Measurements from ENCODE around the gene ZP2.

Gene ZP2

GRCh38 chr16:21218153-21218552 lies 6.8 kb upstream of the ZP2 start:
- Histone ChIP-seq H3K4me3 (ENCODE audit: low read depth in 1 of 5, low read length in 5 of 5) (no peak overlapping the region), H3K27me3 (ENCODE audit: control insufficient read depth in 5 of 5, insufficient read depth in 4 of 5, low read length in 5 of 5) (peaks cover 0 to 13% (median 5%) of the 10 kb centered on the region in 5 donors), H3K36me3 (ENCODE audit: control insufficient read depth in 5 of 5, insufficient read depth in 5 of 5, low read length in 5 of 5) (no peaks in the 10 kb centered on the region), H3K9ac (ENCODE audit: low read length in 5 of 5) (no peak overlapping the region), H3K27ac (ENCODE audit: low read depth, low read length) (no peak overlapping the region), H3K4me1 (ENCODE audit: control insufficient read depth in 5 of 5, insufficient read depth in 5 of 5, low read length in 5 of 5) (no peaks in the 10 kb centered on the region), H3K9me3 (ENCODE audit: control insufficient read depth in 5 of 5, low read length in 5 of 5) (no peaks in the 10 kb centered on the region)

DNA sequence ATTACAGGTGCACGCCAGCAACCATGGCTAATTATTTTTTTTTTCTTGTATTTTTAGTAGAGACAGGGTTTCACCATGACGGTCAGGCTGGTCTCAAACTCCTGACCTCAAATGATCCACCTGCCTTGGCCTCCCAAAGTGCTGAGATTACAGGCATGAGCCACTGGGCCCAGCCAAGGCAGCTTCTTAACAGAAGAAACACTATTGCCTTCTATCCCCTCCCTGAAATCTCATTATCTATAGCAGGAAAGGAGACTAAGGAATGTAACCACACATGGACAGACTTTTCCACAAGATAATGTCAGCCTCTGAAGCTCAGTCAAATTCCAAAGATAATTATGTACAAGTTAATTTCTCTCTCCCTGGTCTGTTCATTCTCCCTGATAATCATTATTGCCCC lies 5.7 kb upstream of the ZP2 start:
- Histone ChIP-seq H3K9me3 (ENCODE audit: control insufficient read depth in 5 of 5, low read length in 5 of 5) (no peaks in the 10 kb centered on the region), H3K4me1 (ENCODE audit: control insufficient read depth in 5 of 5, insufficient read depth in 5 of 5, low read length in 5 of 5) (no peaks in the 10 kb centered on the region), H3K9ac (ENCODE audit: low read length in 5 of 5) (no peak overlapping the region), H3K27ac (ENCODE audit: low read depth, low read length) (no peak overlapping the region), H3K27me3 (ENCODE audit: control insufficient read depth in 5 of 5, insufficient read depth in 4 of 5, low read length in 5 of 5) (peaks cover 0 to 13% (median 4%) of the 10 kb centered on the region in 5 donors), H3K4me3 (ENCODE audit: low read depth in 1 of 5, low read length in 5 of 5) (no peak overlapping the region), H3K36me3 (ENCODE audit: control insufficient read depth in 5 of 5, insufficient read depth in 5 of 5, low read length in 5 of 5) (no peaks in the 10 kb centered on the region)

- Histone ChIP-seq H3K27ac (ENCODE audit: low read depth, low read length) (no peak overlapping the region), H3K9ac (ENCODE audit: low read length in 5 of 5) (no peak overlapping the region), H3K4me1 (ENCODE audit: control insufficient read depth in 5 of 5, insufficient read depth in 5 of 5, low read length in 5 of 5) (peaks cover 0 to 3% (median 0%) of the 10 kb centered on the region in 5 donors), H3K36me3 (ENCODE audit: control insufficient read depth in 5 of 5, insufficient read depth in 5 of 5, low read length in 5 of 5) (no peaks in the 10 kb centered on the region), H3K27me3 (ENCODE audit: control insufficient read depth in 5 of 5, insufficient read depth in 4 of 5, low read length in 5 of 5) (peaks cover 0 to 11% (median 4%) of the 10 kb centered on the region in 5 donors), H3K9me3 (ENCODE audit: control insufficient read depth in 5 of 5, low read length in 5 of 5) (no peaks in the 10 kb centered on the region), H3K4me3 (ENCODE audit: low read depth in 1 of 5, low read length in 5 of 5) (no peak overlapping the region)
Observed at GRCh38 chr16:21214086-21214485, 2.7 kb upstream of the ZP2 start.

GRCh38 chr16:21208446-21209230 lies 2.7 kb downstream of the ZP2 start:
- no peak overlapping the region for H3K4me3 ChIP-seq (ENCODE audit: low read depth in 1 of 5, low read length in 5 of 5)
- no peak overlapping the region for H3K9ac ChIP-seq (ENCODE audit: low read length in 5 of 5)
- H3K27me3 ChIP-seq (ENCODE audit: control insufficient read depth in 5 of 5, insufficient read depth in 4 of 5, low read length in 5 of 5), result peaks cover 0 to 6% (median 4%) of the 10 kb centered on the region in 5 donors
- H3K27ac ChIP-seq (ENCODE audit: low read depth, low read length), result no peak overlapping the region
- peaks cover 0 to 3% (median 0%) of the 10 kb centered on the region in 5 donors for H3K4me1 ChIP-seq (ENCODE audit: control insufficient read depth in 5 of 5, insufficient read depth in 5 of 5, low read length in 5 of 5)
- H3K36me3 ChIP-seq (ENCODE audit: control insufficient read depth in 5 of 5, insufficient read depth in 5 of 5, low read length in 5 of 5), result no peaks in the 10 kb centered on the region
- H3K9me3 ChIP-seq (ENCODE audit: control insufficient read depth in 5 of 5, low read length in 5 of 5), result no peaks in the 10 kb centered on the region

DNA sequence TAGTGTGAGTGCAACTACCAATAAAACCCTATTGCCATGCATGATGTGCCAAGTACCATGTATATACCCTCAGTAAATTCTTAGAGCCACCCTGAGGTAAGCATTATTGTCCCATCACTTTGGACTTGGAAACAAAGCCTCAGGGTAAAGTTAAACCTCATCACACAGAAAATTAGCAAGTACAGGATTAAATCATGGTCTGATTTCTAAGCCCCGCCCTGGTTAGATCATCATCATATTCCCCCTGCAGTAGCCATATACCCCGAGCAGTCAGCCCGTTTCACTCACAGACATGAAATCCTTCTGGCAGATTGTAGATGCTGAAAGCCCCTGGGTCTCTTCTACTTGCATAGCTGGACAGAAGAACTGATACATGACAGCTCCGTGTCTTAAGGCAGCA lies 4.8 kb downstream of the ZP2 start:
- peaks cover 0 to 1% (median 0%) of the 10 kb centered on the region in 5 donors for H3K4me1 ChIP-seq (ENCODE audit: control insufficient read depth in 5 of 5, insufficient read depth in 5 of 5, low read length in 5 of 5)
- no peak overlapping the region for H3K9ac ChIP-seq (ENCODE audit: low read length in 5 of 5)
- H3K27me3 ChIP-seq (ENCODE audit: control insufficient read depth in 5 of 5, insufficient read depth in 4 of 5, low read length in 5 of 5), result peaks cover 0 to 4% (median 3%) of the 10 kb centered on the region in 5 donors
- no peak overlapping the region for H3K4me3 ChIP-seq (ENCODE audit: low read depth in 1 of 5, low read length in 5 of 5)
- no peaks in the 10 kb centered on the region for H3K36me3 ChIP-seq (ENCODE audit: control insufficient read depth in 5 of 5, insufficient read depth in 5 of 5, low read length in 5 of 5)
- H3K9me3 ChIP-seq (ENCODE audit: control insufficient read depth in 5 of 5, low read length in 5 of 5), result no peaks in the 10 kb centered on the region
- H3K27ac ChIP-seq (ENCODE audit: low read depth, low read length), result no peak overlapping the region

- no peak overlapping the region for H3K4me3 ChIP-seq (ENCODE audit: low read depth in 1 of 5, low read length in 5 of 5)
- no peaks in the 10 kb centered on the region for H3K36me3 ChIP-seq (ENCODE audit: control insufficient read depth in 5 of 5, insufficient read depth in 5 of 5, low read length in 5 of 5)
- H3K4me1 ChIP-seq (ENCODE audit: control insufficient read depth in 5 of 5, insufficient read depth in 5 of 5, low read length in 5 of 5), result no peaks in the 10 kb centered on the region
- H3K9me3 ChIP-seq (ENCODE audit: control insufficient read depth in 5 of 5, low read length in 5 of 5), result no peaks in the 10 kb centered on the region
- H3K9ac ChIP-seq (ENCODE audit: low read length in 5 of 5), result no peak overlapping the region
- peaks cover 2 to 7% (median 3%) of the 10 kb centered on the region in 5 donors for H3K27me3 ChIP-seq (ENCODE audit: control insufficient read depth in 5 of 5, insufficient read depth in 4 of 5, low read length in 5 of 5)
- H3K27ac ChIP-seq (ENCODE audit: low read depth, low read length), result no peak overlapping the region
Observed at GRCh38 chr16:21205303-21205702, 6.1 kb downstream of the ZP2 start.

GRCh38 chr16:21203155-21203797 lies 8.1 kb downstream of the ZP2 start:
- H3K27me3 ChIP-seq (ENCODE audit: control insufficient read depth in 5 of 5, insufficient read depth in 4 of 5, low read length in 5 of 5), result peaks cover 6 to 8% (median 6%) of the 10 kb centered on the region in 5 donors
- H3K4me1 ChIP-seq (ENCODE audit: control insufficient read depth in 5 of 5, insufficient read depth in 5 of 5, low read length in 5 of 5), result no peaks in the 10 kb centered on the region
- no peaks in the 10 kb centered on the region for H3K9me3 ChIP-seq (ENCODE audit: control insufficient read depth in 5 of 5, low read length in 5 of 5)
- H3K9ac ChIP-seq (ENCODE audit: low read length in 5 of 5), result no peak overlapping the region
- no peak overlapping the region for H3K27ac ChIP-seq (ENCODE audit: low read depth, low read length)
- H3K4me3 ChIP-seq (ENCODE audit: low read depth in 1 of 5, low read length in 5 of 5), result no peak overlapping the region
- H3K36me3 ChIP-seq (ENCODE audit: control insufficient read depth in 5 of 5, insufficient read depth in 5 of 5, low read length in 5 of 5), result no peaks in the 10 kb centered on the region

DNA sequence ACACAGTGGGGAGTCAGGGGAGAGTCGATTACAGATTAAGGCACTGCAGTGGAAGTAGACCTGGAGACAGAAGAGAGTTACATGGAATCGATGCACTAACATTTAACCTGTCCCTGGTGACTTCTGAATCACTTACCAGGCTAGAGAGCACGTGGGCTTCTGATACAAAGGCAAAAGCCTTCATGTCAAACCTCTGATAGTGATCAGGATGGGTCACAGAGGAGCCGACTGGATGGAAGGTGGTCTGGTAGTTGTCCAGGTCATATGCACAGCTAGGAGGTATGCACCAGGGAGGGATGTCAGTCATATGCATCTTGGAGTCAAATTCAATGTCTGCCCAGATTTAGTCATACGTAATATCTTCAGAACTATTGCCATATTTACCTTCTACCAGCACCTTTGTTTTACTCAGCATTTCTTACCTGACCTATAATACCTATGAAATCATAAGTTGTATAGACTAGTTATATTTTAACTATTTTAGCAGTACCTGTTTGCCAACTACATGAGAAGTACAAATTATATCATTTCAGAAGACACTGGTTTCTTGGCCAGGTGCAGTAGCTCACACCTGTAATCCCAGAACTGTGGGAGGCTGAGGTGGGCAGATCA lies 11.7 kb downstream of the ZP2 start:
- no peak overlapping the region for H3K4me3 ChIP-seq (ENCODE audit: low read depth in 1 of 5, low read length in 5 of 5)
- H3K9me3 ChIP-seq (ENCODE audit: control insufficient read depth in 5 of 5, low read length in 5 of 5), result no peaks in the 10 kb centered on the region
- H3K36me3 ChIP-seq (ENCODE audit: control insufficient read depth in 5 of 5, insufficient read depth in 5 of 5, low read length in 5 of 5), result no peaks in the 10 kb centered on the region
- peaks cover 6 to 12% (median 11%) of the 10 kb centered on the region in 5 donors for H3K27me3 ChIP-seq (ENCODE audit: control insufficient read depth in 5 of 5, insufficient read depth in 4 of 5, low read length in 5 of 5)
- H3K9ac ChIP-seq (ENCODE audit: low read length in 5 of 5), result no peak overlapping the region
- no peak overlapping the region for H3K27ac ChIP-seq (ENCODE audit: low read depth, low read length)
- no peaks in the 10 kb centered on the region for H3K4me1 ChIP-seq (ENCODE audit: control insufficient read depth in 5 of 5, insufficient read depth in 5 of 5, low read length in 5 of 5)

- H3K9me3 ChIP-seq (ENCODE audit: control insufficient read depth in 5 of 5, low read length in 5 of 5), result no peaks in the 10 kb centered on the region
- H3K36me3 ChIP-seq (ENCODE audit: control insufficient read depth in 5 of 5, insufficient read depth in 5 of 5, low read length in 5 of 5), result no peaks in the 10 kb centered on the region
- no peak overlapping the region for H3K4me3 ChIP-seq (ENCODE audit: low read depth in 1 of 5, low read length in 5 of 5)
- H3K27ac ChIP-seq (ENCODE audit: low read depth, low read length), result no peak overlapping the region
- peaks cover 6 to 17% (median 11%) of the 10 kb centered on the region in 5 donors for H3K27me3 ChIP-seq (ENCODE audit: control insufficient read depth in 5 of 5, insufficient read depth in 4 of 5, low read length in 5 of 5)
- H3K4me1 ChIP-seq (ENCODE audit: control insufficient read depth in 5 of 5, insufficient read depth in 5 of 5, low read length in 5 of 5), result no peaks in the 10 kb centered on the region
- no peak overlapping the region for H3K9ac ChIP-seq (ENCODE audit: low read length in 5 of 5)
Observed at GRCh38 chr16:21197621-21198020, 13.8 kb downstream of the ZP2 start.

DNA sequence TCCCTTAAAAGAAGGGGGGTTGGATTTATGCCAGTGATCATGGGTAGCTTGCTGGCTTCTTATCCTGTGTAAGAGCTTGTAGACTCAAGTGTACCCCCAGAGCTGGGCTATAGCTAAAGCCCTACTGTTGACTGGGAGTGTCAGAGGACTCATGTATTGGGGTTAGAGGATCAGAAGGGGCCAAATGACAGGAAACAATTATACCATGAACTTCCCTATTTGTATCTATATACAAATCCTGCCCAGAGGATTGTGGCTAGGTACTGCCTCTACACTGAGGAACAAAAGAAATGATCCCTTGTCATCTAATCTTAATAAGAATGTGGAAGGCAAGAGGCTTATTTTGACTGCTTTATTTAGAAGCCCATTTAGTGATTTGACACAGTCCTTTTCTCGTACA lies 14.3 kb downstream of the ZP2 start:
- Histone ChIP-seq H3K4me1 (ENCODE audit: control insufficient read depth in 5 of 5, insufficient read depth in 5 of 5, low read length in 5 of 5) (no peaks in the 10 kb centered on the region), H3K27me3 (ENCODE audit: control insufficient read depth in 5 of 5, insufficient read depth in 4 of 5, low read length in 5 of 5) (peaks cover 6 to 17% (median 11%) of the 10 kb centered on the region in 5 donors), H3K4me3 (ENCODE audit: low read depth in 1 of 5, low read length in 5 of 5) (no peak overlapping the region), H3K36me3 (ENCODE audit: control insufficient read depth in 5 of 5, insufficient read depth in 5 of 5, low read length in 5 of 5) (no peaks in the 10 kb centered on the region), H3K27ac (ENCODE audit: low read depth, low read length) (no peak overlapping the region), H3K9ac (ENCODE audit: low read length in 5 of 5) (no peak overlapping the region), H3K9me3 (ENCODE audit: control insufficient read depth in 5 of 5, low read length in 5 of 5) (peaks cover 0 to under 1% (median 0%) of the 10 kb centered on the region in 5 donors)
